SK-N-SH treated with all-trans-retinoic acid at 6 μM for 48 hours (cell line): Measurements from ENCODE around the gene TNFRSF8.

Experiments used
- ATAC-seq: fragments of 200-7000 bp; cut with Tn5 transposase; 3 replicates; pipeline ENCODE4 v1.9.1; 2020; ENCODE audit warnings: mild to moderate bottlenecking, moderate library complexity
- ARNTL ChIP-seq: fragments of 450-650 bp; formaldehyde crosslinking; IDR thresholded peaks from 2 replicates; pipeline ENCODE4 v1.5.0; 2020; ENCODE audit warnings: low read depth, mild to moderate bottlenecking, moderate library complexity, borderline replicate concordance
- CREB5 ChIP-seq: fragments of 250-450 bp; sonication (Bioruptor Pico); IDR thresholded peaks from 2 replicates; pipeline ENCODE4 v1.5.1; 2020; ENCODE audit warnings: low read depth, mild to moderate bottlenecking, moderate library complexity
- CSDC2 ChIP-seq: fragments of 250-450 bp; sonication (Bioruptor Pico); IDR thresholded peaks from 2 replicates; pipeline ENCODE4 v1.5.0; 2020; ENCODE audit warnings: mild to moderate bottlenecking, moderate library complexity
- CSRNP3 ChIP-seq: fragments of 250-450 bp; sonication (Bioruptor Pico); IDR thresholded peaks from 2 replicates; pipeline ENCODE4 v1.5.1; 2021; ENCODE audit warnings: mild to moderate bottlenecking, moderate library complexity
- GLIS3 ChIP-seq: fragments of 250-450 bp; sonication (Bioruptor Pico); IDR thresholded peaks from 2 replicates; pipeline ENCODE4 v1.5.0; 2020; ENCODE audit warnings: mild to moderate bottlenecking, moderate library complexity
- ISL1 ChIP-seq: fragments of 250-450 bp; sonication (Bioruptor Pico); IDR thresholded peaks from 2 replicates; pipeline ENCODE4 v2.1.2; 2022; ENCODE audit warnings: mild to moderate bottlenecking, moderate library complexity
- PPARA ChIP-seq: fragments of 250-450 bp; sonication (Bioruptor Pico); IDR thresholded peaks from 2 replicates; pipeline ENCODE4 v1.5.0; 2020; ENCODE audit warnings: mild to moderate bottlenecking, borderline replicate concordance
- RARB ChIP-seq: fragments of 250-450 bp; sonication (Bioruptor Pico); IDR thresholded peaks from 2 replicates; pipeline ENCODE4 v1.8.0; 2021; ENCODE audit warnings: mild to moderate bottlenecking, moderate library complexity
- TOX ChIP-seq: fragments of 250-450 bp; sonication (Bioruptor Pico); IDR thresholded peaks from 2 replicates; pipeline ENCODE4 v1.8.0; 2021; ENCODE audit warnings: mild to moderate bottlenecking, moderate library complexity, borderline replicate concordance
- TSHZ2 ChIP-seq: fragments of 250-450 bp; sonication (Bioruptor Pico); IDR thresholded peaks from 2 replicates; pipeline ENCODE4 v1.5.0; 2020; ENCODE audit warnings: mild to moderate bottlenecking, moderate library complexity
- ZC3H10 ChIP-seq: fragments of 250-450 bp; sonication (Bioruptor Pico); IDR thresholded peaks from 2 replicates; pipeline ENCODE4 v1.5.1; 2021; ENCODE audit warnings: mild to moderate bottlenecking, moderate library complexity
- ZFP3 ChIP-seq: fragments of 250-450 bp; sonication (Bioruptor Pico); IDR thresholded peaks from 2 replicates; pipeline ENCODE4 v1.5.0; 2020; ENCODE audit warnings: mild to moderate bottlenecking, moderate library complexity
- ZNF565 ChIP-seq: fragments of 450-650 bp; formaldehyde crosslinking; conservative IDR thresholded peaks from 2 replicates; pipeline ENCODE4 v1.5.0; 2020; ENCODE audit warnings: low read depth, mild to moderate bottlenecking, moderate library complexity
- ZNF70 ChIP-seq: fragments of 450-650 bp; formaldehyde crosslinking; IDR thresholded peaks from 2 replicates; pipeline ENCODE4 v1.5.0; 2020; ENCODE audit warnings: mild to moderate bottlenecking, moderate library complexity
- ZNF8 ChIP-seq: fragments of 450-650 bp; formaldehyde crosslinking; IDR thresholded peaks from 2 replicates; pipeline ENCODE4 v1.5.0; 2020; ENCODE audit warnings: mild to moderate bottlenecking, moderate library complexity

TNFRSF8 gene

GRCh38 chr1:12080773-12081556, 17.9 kb downstream of the TNFRSF8 start:
- TF ChIP-seq ISL1 (CRISPR knock-in tag) (no peak), ARNTL (CRISPR knock-in tag) (no peak), ZNF8 (no peak), RARB (CRISPR knock-in tag) (no peak), CREB5 (no peak), ZFP3 (CRISPR knock-in tag) (no peak), ZNF565 (CRISPR knock-in tag) (no peak), ZC3H10 (CRISPR knock-in tag) (no peak)
- ATAC-seq = no peak

GRCh38 chr1:12081648-12082396, 18.7 kb downstream of the TNFRSF8 start:
- ATAC-seq = no peak
- TF ChIP-seq ZC3H10 (CRISPR knock-in tag) (no peak), ARNTL (CRISPR knock-in tag) (no peak), TSHZ2 (CRISPR knock-in tag) (no peak), ZNF8 (no peak)

GRCh38 chr1:12082988-12083387, 19.9 kb downstream of the TNFRSF8 start:
- no peak for ATAC-seq

More at GRCh38 chr1:12082988-12083387, 19.9 kb downstream of the TNFRSF8 start:
- TF ChIP-seq ZC3H10 (CRISPR knock-in tag) (no peak), ZNF8 (no peak), PPARA (CRISPR knock-in tag) (no peak), GLIS3 (CRISPR knock-in tag) (no peak), TOX (CRISPR knock-in tag) (no peak), CSDC2 (CRISPR knock-in tag) (no peak), TSHZ2 (CRISPR knock-in tag) (no peak), CREB5 (no peak), ISL1 (CRISPR knock-in tag) (no peak), ARNTL (CRISPR knock-in tag) (no peak), ZFP3 (CRISPR knock-in tag) (no peak), CSRNP3 (CRISPR knock-in tag) (no peak), ZNF70 (CRISPR knock-in tag) (no peak)
